GM19025 (cell line): Measurements from ENCODE around the gene SPINK4.

Experiments used
- ATAC-seq: cut with Tn5 transposase; IDR thresholded peaks from one replicate; pipeline ENCODE4 v1.9.1; 2021; ENCODE audit warnings: mild to moderate bottlenecking, low read depth, moderate library complexity; ENCODE audit not compliant: unreplicated experiment

The SPINK4 gene

DNA sequence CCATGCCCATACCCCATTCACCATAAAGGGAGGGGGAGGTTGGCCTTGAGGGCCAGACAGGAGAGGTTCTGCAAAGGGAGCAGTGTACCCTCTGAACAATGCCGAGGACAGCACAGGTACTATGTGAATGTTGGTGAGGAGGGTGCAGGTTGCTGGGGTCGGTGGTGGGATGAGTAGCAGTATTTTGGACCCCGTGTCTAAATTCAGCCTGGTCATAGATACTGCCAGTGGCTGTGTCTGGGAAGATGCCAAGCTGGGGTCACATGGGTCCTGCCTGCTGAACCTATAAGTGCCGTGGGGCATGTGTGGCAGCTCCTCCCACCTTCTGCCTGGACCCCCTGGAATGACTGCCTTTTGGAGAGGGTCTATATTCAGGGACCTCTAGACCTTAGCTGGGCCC is 11.4 kb upstream of the SPINK4 start:
- no peak for ATAC-seq

DNA sequence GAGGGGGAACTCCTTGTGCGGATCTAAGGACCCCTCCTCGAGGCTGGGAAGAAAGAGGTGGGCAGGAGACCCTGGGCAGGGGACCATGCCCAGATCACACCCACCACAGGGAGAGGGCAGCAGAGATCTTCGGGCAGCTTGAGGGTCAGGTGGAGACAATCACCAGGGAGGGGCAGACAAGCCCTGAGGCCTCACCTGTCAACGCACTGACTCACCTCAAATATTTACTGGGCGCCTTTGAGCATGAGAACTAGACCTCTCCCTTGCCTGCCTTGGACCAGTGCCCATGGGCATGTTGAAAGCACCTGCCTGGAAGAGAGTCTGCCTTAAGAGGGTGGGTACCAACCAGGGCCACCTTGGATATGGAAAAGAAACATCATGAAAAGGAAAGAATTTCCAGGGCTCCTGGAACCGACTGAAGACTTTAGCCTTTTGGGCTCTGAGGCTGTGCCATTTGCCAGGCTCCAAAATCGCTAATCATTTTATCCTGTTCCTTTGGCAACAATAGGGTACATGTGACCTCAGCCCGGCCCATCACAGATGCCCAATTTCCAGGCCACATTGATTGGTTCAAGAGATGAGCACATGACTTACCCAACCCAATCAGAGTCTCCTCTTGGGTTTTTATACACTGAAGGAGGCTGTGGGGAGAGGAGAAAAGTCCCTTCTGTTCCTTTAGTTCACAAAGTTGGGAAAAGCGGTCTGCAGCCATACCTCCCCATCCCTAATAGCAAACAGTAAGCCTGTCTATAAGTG is 10.4 kb upstream of the SPINK4 start:
- ATAC-seq = no peak

DNA sequence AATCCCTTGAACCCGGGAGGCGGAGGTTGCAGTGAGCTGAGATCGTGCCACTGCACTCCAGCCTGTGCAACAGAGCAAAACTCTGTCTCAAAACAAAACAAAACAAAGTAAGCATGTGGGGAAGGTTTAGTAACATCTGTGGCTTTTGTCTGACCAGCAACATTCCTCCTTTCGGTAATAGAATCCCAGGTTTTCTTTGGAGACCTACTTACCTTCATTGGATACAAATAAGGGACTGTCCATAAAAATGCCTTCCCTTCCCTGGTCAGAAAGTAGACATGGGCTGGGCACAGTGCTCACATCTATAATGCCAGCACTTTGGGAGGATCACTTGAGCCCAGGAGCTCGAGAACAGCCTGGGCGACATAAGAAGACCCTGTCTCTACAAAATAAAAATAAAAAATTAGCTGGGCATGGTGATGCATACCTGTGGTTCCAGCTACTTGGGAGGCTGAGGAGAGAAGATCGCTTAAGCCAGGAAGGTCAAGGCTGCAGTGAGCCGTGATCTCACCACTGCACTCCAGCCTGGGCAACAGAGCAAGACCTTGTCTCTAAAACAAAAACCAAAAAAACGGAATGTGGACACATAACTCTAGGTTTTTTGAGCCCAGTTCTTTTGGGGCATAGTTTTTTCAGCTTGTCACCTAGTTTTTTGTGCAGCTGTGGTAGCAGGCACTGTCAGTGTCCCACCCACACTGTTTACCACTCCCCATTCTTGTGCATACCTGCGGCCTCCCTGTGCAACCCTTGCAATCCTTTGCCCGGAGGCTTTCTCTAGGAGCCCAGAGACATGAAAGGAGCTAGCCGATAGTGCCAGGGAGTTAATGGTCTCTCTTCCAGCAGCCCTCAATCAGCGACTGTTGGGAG is 9.0 kb upstream of the SPINK4 start:
- ATAC-seq = no peak

DNA sequence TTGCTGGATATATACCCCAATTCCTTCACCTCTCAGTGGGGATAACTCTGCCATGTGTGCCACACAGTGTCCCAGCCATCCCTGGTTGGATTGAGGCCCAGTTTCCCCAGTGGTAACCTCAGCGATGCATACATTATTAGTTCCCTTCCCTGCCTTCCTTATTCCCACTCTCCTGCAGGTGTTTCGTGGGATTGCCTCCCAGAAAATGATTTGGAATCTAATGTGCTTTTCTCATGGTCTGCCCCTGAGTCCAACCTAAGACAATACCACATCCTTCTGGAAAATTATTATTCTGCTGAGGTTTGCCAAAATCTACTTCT is 8.4 kb upstream of the SPINK4 start:
- no peak for ATAC-seq

DNA sequence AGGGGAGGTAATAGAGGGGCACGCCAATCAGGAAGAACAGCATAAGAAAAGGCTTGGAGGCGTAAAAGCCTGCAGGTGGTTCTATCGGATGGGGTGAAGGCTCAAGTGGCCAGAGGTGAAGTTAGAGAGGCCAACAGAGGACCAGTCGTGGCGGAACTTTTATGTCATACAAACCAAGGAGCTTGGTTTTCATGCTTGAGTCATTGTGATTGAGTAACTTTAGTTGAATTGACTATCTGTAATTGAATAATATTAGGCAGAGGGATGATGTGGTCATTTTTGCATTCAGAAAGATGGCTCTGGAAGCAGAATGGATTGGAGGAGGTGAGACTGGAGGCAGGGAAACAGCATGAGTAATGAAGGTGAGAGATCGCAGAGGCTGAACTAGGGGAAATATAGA is 7.2 kb upstream of the SPINK4 start:
- no peak for ATAC-seq

DNA sequence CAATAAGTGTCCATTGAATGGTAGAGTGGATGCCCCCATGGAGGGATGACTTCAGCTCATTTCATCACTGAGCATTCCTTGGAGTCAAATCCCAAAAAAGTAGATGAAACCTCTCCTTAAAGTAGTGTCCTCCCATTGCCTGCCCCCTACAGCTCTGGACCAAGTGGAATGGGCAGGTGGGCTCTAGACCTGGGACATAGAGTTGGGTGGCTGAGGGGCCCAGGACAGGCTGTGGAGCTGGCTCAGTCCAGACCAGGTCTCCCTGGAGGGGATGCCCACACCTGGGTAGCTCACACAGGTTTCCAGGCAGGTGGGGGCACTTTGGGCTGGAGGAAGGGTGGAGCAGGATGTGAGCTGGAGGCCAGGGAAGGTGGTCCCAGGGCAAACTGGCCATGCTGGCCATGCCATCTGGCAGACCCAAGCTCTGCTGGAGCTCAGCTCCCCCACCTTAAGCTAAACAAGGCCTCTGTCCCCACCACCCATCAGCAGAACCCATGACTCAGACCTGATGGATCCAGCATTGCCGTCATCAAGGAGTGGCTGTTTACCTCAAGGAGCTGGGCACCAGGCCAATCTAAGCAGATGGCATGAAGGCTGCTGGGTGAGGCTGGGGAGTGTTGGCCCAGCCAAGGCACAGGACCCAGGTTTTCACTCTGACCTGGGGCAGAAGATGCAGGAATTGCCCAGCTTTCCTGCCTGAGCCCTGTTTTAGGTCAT is 6.2 kb upstream of the SPINK4 start:
- no peak for ATAC-seq

DNA sequence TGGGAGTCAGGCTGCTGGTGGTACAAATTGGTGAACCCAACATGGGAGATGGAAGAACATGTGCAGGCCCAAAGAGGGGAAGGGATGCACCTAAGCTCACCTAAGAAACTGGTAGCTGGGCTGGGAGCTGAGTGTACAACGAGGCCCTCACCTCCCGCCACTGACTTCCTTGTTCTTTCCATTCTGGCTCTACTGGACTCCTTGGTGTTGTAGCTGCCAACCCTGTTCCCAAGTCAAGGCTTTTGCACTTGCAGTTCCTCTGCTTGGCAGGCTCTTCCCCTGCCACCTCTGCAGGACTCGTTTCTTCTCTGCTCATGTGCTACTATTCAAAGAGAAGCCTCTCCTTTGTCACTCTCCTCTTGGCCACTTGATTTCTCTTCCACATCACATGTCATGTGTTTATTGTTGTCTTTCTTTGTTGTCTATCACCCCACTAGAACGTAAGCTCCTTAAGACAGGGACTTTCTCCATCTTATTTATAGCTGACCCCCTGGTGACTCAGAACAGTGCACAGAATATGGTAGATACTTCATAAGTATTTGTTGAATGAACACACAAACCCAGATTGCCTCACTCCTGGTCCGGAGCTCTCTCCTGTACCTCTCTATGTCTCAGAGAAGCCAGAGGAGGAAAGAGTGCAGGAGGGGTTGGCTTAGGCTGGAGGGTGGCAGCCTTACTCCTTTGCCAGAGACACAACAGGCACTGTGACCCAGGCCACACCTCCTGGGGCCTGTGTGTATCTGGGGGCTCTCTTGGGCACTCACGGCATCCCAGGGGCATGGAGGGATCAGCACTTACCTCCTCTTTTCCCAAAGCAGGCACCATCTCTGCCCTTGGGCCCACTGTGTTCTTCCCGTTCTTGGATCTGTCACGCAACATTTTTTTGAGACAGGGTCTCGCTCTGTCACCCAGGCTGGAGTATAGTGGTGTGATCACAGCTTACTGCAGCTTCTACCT is 5.2 kb upstream of the SPINK4 start:
- ATAC-seq = no peak

DNA sequence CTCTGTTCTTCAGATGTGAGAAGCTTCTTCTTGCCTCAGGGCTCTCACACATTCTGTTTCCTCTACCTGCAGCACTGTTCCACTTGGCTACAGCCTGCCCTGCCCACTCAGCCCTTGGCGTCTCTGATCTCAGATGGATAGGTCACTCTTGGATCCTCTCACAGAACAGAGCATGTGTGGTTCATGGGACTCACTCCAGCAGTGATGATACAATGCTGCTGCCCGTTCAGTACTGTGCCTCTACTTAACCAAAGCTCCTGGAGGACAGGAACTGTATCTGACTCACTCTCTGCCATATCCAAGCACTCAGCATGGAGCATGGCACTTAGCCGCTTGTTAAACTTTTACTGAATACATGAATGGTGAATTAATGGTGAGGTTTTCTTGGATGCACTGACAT is 3.4 kb upstream of the SPINK4 start:
- no peak for ATAC-seq

DNA sequence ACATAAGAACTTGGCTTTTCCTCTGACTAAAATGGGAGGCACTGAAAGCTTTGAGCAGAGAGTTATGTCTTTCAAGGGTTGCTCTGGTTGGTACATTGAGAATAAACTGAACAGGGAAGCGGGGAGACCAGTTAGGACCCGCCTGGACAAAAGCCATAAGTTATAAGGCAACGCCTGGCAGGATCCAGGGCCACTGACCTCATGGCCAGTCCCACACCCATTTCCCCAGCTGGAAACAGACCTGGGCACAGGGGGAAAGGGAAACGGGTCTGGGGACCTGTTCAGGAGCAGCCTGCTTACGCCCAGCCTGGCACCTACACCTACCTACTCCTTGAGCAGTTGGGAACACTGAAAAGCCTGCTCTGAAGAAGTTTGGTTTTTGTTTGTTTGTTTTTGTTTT is 1.3 kb downstream of the SPINK4 start:
- ATAC-seq = no peak

DNA sequence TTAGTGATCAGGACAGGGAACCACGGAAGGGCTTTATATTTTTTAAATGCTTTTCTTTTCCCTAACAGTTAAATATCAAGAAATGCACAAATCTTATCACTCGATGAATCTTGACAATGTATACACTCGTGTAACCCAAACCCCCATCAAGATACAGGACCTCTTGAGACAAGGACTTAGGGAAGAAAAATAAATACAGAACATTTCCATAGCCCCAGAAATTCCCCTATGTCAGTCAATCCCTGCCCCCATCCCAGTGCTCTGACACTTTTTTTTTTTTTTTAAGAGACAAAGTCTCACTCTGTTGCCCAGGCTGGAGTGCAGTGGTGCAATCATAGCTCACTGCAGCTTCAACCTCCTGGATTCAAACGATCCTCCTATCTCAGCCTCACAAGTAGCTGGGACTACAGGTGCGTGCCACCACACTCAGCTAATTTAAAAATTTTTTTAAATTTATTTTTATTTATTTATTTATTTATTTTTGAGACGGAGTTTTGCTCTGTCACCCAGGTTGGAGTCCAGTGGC is 2.7 kb downstream of the SPINK4 start:
- ATAC-seq = no peak

DNA sequence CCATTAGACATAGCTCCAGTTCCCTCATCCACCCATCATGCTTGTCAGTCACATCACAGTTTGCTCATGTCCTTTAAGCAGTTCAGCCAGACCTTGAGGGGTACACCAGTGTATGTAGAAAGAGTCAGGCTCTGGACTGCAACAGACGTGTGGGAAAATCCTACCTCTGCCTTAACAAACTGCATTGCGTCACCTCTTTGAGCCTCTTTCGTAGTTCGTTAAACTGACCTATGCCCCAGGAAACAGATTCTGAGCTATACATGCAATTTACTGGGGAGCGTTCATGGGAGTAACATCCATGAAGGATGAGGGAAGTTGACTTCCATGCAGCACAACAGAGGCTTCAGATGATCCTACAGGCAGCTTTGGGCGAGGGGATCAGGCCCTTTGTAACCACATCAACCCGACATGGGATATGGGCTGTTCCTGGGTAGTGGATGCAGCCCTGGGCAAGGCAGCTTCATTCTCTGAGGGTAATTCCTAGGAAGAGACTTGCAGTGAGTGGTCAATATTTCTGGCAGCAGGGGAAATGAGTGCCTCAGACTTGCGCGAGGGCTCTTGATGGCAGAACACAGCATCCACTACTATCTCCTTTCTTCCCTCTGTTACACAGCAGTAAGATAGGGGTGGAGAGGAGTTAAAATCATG is 4.3 kb downstream of the SPINK4 start:
- ATAC-seq = no peak

DNA sequence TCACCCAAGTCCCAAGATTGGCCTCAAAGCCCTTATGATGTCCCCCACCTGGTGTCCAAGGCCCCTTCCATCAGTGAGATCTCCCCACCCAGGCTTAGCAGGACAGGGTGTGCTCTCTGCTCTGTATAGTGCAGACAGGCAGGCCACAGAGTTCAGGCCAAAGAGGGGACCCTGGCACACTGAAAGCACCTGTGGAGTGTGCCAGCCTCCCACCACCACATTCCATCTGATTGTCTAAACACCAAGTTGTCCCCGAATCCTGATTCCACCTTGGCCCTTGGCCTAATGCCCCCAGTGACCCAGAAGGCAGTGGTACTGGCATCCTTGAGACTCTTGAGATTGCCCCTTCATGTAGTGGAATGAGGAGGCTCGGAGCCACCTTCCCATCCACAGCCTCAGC is 5.4 kb downstream of the SPINK4 start:
- no peak for ATAC-seq

DNA sequence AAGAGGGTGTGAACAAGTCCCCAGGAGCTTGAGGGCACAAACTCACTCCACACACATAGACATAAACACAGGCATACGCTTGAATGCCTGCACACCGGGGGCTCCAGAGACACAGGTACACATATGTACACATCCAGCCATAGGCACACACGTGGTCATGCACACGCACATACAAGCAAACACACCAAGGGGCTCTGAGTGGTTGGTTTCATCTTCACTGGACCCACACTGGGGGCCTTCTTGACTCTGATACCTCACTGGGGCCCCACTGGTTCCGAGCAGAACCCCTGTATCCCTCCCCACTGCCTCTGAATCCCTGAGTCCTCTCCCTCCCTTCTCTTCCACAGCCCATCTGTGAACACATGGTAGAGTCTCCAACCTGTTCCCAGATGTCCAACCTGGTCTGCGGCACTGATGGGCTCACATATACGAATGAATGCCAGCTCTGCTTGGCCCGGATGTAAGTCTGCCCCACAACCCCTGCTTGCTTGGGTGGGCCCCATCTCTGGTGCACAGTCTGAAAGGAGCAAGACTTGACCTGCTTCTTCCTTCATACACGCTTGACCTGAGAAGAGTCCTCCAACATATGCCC is 6.4 kb downstream of the SPINK4 start:
- ATAC-seq = no peak

DNA sequence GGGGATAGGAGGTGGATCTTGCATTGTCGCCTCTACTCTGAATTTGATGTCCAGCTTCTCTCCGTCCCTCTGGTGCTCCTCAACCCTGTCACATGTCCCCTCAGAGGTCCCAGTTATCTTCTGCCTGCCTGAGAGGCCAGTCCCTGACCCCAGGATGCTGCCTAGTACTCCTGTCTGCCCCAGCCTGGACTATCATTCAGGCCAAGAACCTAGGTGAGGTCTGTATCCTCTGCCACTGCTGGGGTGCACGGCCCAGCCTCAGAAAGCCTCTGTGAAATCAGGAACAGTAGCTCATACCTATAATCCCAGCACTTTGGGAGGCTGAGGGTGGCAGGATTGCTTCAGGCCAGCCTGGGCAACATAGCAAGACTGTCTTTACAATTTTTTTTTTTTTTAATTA is 8.6 kb downstream of the SPINK4 start:
- ATAC-seq = no peak

DNA sequence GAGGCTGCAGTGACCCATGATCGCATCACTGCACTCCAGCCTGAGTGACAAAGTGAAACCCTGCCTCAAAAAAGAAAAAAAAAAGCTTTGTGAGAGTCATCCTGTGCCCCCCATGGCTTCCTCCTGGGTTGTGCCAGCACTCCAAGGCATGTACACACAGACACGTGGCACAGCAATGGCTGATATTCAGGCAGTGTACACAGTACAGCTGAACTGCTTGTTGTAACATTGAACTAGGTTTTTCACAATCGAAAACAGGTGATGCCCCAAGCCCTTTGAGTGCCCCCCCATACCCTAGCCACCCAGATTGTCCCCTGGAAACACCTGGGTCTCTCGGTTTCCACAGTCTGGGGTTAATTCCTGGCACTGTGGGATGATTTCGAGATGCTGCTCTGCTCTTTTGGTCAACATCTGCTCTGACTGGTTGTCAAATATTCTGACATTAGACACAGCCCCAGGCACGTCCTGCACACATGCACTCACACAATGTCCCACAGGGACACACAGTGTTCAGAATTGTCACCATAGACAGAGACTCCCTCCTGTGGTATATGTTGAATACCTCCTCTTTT is 9.2 kb downstream of the SPINK4 start:
- peak; percentile 59 for ATAC-seq

DNA sequence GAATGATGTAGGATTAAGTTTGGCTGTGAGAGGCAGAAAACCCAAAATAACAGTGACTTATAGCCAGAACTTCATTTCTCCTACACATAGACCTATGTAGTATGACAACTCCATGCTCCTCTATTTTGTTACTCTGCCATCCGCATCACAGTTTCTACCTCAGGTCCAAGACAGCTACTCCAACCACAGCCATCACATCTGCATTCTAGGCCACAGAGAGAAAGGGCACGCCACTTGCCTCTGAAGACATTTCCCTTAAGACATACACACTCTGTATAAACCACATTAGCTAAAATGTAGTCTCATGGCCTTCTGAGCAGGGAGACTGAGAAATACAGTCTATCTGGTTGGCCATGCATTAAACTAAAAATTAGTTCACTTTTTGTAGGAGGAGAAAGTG is 10.0 kb downstream of the SPINK4 start:
- ATAC-seq = no peak

DNA sequence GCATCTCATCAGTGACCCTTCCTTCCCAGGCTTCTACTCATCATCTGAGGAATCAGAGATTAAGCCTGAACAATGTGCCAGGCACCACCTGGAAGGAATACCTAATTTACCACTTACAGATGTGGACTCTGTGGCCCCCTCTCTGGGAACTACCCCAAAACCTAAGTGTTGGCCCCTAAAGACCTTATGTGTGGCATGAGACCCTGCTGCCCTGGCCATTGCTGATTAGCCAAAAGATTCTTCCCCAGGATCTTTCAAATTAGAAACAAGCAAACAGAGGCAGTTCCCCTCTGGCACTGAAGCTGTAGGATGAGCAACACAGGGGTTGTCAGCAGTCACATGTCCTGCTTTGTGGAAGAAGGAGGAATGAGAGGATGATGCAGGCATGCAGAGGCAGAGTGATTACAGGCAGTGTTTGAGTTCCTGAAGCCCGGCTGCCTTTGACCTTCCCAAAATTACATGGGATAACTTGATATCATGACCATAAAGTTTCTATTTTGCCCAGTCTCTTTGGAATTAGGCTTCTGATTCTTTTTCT is 10.6 kb downstream of the SPINK4 start:
- no peak for ATAC-seq

DNA sequence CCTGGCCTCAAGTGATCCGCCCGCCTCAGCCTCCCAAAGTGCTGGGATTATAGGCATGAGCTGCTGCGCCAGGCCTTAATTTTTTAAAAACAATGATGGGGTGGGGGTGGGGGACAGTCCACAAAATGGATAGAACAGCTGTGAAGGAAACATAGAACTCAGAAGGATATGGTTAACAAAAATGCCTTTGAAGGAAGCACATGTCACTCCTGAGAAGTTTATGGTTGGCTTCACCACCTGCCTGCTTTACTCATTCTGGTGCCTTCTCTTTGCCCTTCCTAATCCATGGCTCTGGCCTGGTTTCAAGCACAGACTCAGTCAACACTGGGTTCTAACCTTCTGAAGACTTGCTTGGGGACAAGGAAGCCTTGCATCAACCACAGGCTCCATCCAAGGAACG is 14.2 kb downstream of the SPINK4 start:
- ATAC-seq = no peak

DNA sequence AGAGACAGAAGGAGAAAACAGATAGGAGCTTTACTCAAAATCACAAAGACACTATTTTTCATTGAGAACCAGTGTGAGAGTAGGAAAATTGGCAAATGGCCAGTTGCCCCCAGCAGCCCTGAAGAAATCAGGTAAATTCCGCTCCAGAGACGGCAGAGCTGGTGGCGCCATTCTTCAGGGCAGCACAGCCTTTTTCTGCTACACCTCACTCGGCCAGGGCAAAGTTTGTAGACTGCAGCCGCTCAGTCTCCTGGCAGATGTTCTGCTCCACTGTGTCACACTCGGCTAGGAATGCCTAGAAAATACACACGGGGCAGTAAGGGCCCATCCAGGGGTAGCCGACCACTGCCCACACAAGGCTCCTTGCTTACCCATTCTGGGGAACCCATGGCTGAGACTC is 15.0 kb downstream of the SPINK4 start:
- no peak for ATAC-seq
